COR-L47 (cell line): Measurements from ENCODE around the gene IZUMO1R.
"Not testable (repeated sequence)": the region's sequence is repeated elsewhere in the genome, so short reads cannot be mapped to it uniquely, and the experiment has no call there.

Experiments used
- DNase-seq: peaks from one replicate; lab custom pipeline; 2025; lab: John Stamatoyannopoulos, UW

Gene IZUMO1R

GRCh38 chr11:94326947-94327346 is 22.6 kb downstream of the IZUMO1R start:
- no peak for DNase-seq

GRCh38 chr11:94328587-94329080 is 24.3 kb downstream of the IZUMO1R start:
- DNase-seq, result no peak

GRCh38 chr11:94329501-94329900 is 25.1 kb downstream of the IZUMO1R start:
- DNase-seq, result no peak

- DNase-seq, result no peak
Measured at GRCh38 chr11:94330789-94331188, 26.4 kb downstream of the IZUMO1R start.

- DNase-seq, result no peak
Measured at GRCh38 chr11:94332814-94333213, 28.4 kb downstream of the IZUMO1R start.

GRCh38 chr11:94336033-94336432 is 31.7 kb downstream of the IZUMO1R start:
- no peak for DNase-seq

- DNase-seq, result no peak
Measured at GRCh38 chr11:94338651-94339050, 34.3 kb downstream of the IZUMO1R start.

- DNase-seq, result no peak
Measured at GRCh38 chr11:94342250-94342649, 37.9 kb downstream of the IZUMO1R start.

- no peak for DNase-seq
Measured at GRCh38 chr11:94343495-94343894, 39.1 kb downstream of the IZUMO1R start.

GRCh38 chr11:94346311-94346710 is 41.9 kb downstream of the IZUMO1R start:
- not testable (repeated sequence) for DNase-seq

GRCh38 chr11:94350850-94351563 is 46.6 kb downstream of the IZUMO1R start:
- not testable (repeated sequence) for DNase-seq
